HG03196 (cell line): ENCODE measurements around the gene MED23.

Experiments used
- ATAC-seq: cut with Tn5 transposase; IDR thresholded peaks from one replicate; pipeline ENCODE4 v1.9.1; 2021; ENCODE audit not compliant: unreplicated experiment

MED23 gene

GRCh38 chr6:131642565-131642964, 14.5 kb upstream of the MED23 start:
- ATAC-seq, result no peak

DNA sequence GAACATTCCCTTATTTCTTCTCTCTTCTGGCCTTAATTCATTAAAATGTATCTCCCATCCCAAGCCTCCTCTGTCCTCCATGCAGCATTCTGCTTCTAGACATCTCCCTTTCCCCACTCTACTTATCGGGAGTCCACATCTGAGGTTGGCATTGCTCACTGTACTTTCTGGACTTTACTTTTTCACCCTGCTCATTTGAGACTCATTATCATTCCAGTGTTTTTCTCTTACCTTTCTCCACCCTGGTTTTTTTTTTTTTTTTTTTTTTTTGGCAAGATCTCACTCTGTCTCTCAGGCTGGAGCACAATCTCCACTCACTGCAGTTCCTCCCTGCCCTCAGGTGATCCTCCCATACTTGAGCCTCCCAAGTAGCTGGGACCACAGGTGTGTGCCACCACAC, 13.5 kb upstream of the MED23 start:
- ATAC-seq, result no peak

DNA sequence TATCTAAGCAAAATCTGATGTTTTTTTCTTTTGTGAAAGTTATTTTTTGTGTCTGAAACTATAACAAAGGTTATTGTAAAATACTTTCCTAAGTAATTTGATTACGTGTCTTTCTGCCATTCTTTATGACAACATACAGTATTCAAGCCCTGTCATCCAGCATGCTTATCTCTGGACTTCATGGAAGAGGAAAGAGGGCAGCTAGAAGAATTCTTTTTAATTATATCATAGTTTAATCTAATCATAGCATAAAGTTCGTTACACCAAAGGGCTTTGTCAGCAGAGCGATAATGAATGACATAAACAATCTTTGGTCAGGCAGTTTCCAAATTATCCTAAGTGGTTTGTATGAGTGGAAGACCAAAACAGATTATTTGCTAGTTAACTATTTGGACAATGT, 12.5 kb upstream of the MED23 start:
- ATAC-seq, result no peak

- ATAC-seq, result no peak
Observed at GRCh38 chr6:131640100-131640499, 12.1 kb upstream of the MED23 start.

GRCh38 chr6:131638013-131638412, 10.0 kb upstream of the MED23 start:
- ATAC-seq, result no peak

DNA sequence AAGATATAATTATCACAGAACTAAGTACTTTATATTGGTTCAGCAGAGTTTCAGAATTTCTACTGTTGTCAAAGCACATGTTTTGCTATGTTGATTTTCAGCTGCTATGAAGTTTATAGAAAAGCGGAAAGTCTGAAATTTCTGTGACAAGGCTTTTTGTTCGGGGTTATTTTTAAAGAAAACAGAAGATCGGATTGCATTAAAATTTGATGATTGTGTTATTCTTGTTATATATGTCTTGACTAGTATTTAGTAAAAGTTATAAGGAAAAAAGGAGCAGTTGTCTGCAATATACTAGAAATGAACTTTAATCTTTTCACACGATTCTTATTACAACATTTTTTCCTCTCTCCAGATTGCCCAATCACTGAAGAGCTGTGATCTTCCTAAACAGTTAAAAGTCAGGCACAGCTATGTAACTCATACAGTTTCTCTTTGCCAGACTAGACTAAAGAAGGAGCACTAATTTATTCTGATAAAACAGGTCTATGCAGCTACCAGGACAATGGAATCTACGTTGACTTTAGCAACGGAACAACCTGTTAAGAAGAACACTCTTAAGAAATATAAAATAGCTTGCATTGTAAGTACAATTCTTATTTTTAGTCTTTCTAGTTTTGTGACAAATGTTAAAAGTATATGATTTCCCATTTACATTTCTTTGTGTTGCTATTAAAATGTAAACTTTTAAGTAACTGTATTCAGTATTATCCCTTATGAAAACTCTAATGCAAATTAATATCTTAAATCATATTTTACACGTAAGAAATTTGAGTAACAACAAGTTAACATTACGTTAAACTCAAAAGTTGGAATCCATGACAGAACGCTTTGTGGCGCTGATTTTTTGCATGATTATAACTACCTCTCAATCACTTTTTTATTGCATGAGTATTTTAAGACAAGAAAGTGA, 9.1 kb upstream of the MED23 start, which contains the start of gene ENPP3:
TSS of gene ENPP3 (plus strand) at position 423 of the 913 bp plus-strand sequence. CDS start at position 506, 83 bp downstream.
- no peak for ATAC-seq

- peak; percentile 84 for ATAC-seq
Observed at GRCh38 chr6:131635384-131636340, 7.6 kb upstream of the MED23 start.

DNA sequence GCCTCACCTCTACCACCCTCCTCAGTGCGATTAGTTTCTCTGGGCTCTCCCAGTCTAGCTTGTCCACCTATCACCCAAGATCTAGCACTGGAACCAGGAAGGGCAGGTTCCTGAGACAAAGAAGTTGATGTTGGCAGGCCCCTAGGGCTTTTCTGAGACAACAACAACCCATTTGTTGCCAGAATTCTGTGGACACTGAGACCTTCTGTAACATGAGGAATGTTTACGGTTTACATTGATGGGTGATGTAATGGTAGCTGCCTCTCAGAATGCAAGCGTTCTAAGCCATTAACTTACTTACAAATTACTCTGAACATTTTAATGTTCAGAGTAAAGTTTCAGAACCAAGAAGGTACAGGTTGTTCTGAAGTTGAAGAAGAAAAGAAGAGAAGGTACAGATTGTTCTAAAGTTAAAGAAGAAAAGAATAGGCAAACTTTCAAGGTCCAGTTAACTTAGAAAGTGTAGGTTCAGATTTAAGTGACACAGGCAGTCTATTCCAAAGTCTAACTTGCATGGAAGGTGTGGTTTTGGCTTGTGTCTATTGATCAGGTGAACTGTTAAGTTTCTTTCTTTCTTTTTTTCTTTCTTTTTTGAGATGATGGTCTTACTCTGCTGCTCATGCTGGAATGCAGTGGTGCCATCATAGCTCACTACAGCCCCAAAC, 3.7 kb upstream of the MED23 start:
- no peak for ATAC-seq

DNA sequence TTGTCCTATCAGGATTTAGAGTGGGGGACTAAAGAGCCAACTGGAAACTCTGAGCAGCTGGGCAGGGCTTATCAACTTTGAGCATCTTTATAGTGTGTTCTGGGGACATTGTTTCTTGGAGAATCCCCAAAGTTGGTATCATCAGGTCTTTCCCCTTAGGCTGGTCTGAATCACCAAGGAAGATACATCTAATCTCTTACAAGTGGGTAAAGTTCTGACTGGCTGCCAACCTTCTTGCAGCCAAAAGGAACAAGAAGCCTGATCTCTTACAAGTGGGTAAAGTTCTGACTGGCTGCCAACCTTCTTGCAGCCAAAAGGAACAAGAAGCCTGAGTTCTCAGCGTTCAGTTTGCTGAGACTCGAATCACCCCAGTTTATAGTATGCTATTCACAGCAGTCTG, 1.6 kb upstream of the MED23 start:
- no peak for ATAC-seq

- ATAC-seq, result no peak
Observed at GRCh38 chr6:131628726-131629125, 684 bp upstream of the MED23 start.

GRCh38 chr6:131615275-131615674, 12.8 kb downstream of the MED23 start:
- ATAC-seq, result no peak

- no peak for ATAC-seq
Observed at GRCh38 chr6:131613296-131613925, 14.6 kb downstream of the MED23 start.

DNA sequence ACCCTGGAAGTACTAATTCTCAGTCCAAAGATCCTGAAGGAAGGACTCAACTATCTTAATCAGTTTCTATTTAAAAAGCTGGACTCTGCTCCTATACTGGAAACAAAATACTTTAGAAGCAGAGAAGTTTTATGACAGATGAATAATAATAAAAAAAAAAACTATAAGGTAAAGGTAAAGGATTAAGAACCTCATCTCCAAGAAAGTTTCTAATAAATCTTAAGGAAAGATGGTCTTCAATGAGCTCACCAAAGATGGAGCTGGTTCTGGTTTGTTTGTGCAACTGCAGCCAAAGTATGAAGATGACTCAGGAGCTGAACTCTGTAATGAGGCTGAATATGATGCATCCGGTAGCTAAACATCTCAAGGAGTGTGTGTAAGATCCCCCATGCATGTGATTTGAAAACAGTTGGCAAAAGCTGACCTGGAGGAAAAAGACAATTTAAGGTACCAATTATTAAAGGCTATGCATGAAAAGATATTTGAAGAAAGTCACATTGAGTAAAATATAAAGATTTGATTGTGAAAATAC, 25.2 kb downstream of the MED23 start:
- ATAC-seq, result no peak

GRCh38 chr6:131600716-131601115, 27.3 kb downstream of the MED23 start:
- no peak for ATAC-seq

GRCh38 chr6:131597446-131597845, 30.6 kb downstream of the MED23 start:
- ATAC-seq, result no peak

GRCh38 chr6:131594074-131594473, 34.0 kb downstream of the MED23 start:
- no peak for ATAC-seq

DNA sequence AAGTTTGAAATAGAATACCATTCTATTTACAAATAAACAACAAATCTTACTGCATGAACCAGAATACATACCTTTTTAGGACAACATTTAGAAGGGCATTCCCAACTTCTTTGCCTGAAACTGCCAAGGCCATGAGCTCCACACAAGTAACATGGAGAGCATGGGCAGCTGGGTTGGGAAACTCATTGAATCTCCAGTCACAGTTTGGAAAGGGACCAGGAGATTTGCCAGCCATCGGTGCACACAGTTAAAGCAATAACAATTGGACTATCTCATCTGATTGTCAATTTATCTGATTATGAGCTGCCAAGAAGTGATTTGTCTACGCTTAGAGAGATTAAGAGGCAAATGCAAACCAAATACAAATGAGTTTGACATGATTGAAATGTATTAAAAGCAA, 35.1 kb downstream of the MED23 start:
- no peak for ATAC-seq

DNA sequence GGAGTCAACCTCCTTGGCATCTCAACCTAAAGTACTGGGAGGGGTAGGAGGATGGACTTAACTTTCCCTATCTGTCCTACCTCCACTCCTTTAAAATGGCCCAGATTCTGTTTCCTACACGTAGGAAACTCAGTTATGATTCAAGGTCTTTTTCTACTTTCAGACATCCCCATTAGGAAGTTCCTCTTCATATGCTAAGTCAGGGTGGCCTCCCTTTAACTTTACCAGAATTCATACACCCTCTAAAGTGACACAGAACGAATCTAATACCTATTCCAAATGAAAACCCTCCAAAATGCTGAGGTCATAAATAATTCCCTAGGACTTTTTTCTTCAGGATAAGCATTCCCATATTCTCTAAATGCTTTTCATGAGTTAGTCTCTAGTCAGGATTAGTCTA, 39.4 kb downstream of the MED23 start:
- no peak for ATAC-seq

DNA sequence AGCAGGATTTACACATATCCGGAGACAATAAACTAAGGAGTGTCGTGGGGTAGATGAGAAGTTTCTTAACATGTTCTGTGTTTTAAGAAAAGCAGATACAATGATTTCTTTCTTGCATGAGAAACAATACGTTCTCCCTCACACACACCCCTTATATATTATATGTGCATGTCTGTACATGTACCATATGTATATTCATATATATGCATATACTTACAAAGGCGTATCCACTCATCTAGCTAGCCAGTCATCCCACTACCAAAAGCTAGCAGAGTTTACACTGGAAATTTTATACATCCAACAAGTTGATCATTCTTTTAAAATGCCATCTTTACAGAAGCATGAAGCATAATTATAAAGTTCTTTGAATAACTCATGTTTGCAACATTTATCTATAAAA, 40.1 kb downstream of the MED23 start:
- no peak for ATAC-seq

- no peak for ATAC-seq
Observed at GRCh38 chr6:131586543-131586942, 41.5 kb downstream of the MED23 start.
